OCI-LY3 (cell line): ENCODE results near the gene HHAT.

Experiments
- H2AFZ ChIP-seq: fragments of 200-600, 300-600 bp; shearing (Covaris generic); 2 replicates; pipeline ENCODE4 v1.6.0; 2014; ENCODE audit warnings: antibody characterized with exemption, low read depth, low read length
- H3K27ac ChIP-seq: fragments of 200-600, 300-600 bp; sonication (generic); 2 replicates; pipeline ENCODE4 v1.5.1; 2014; ENCODE audit warnings: mild to moderate bottlenecking, low read length, moderate library complexity, mixed read lengths
- H3K27me3 ChIP-seq: fragments of 200-600, 300-600 bp; sonication (generic); 2 replicates; pipeline ENCODE4 v1.6.1; 2014; ENCODE audit warnings: low read depth, low read length, mixed read lengths
- H3K36me3 ChIP-seq: fragments of 200-600, 300-600 bp; sonication (generic); replicated peaks from 2 replicates; pipeline ENCODE3; 2014; ENCODE audit warnings: low read depth, low read length, mixed read lengths
- H3K4me1 ChIP-seq: fragments of 300-600, 200-600 bp; sonication (generic); 2 replicates; pipeline ENCODE4 v1.6.1; 2014; ENCODE audit warnings: low read length, mixed read lengths
- H3K4me2 ChIP-seq: fragments of 200-600, 300-600 bp; sonication (generic); 2 replicates; pipeline ENCODE4 v1.6.1; 2014; ENCODE audit warnings: low read length, mixed read lengths
- H3K4me3 ChIP-seq: fragments of 300-600, 200-600 bp; sonication (generic); 2 replicates; pipeline ENCODE4 v1.5.1; 2014; ENCODE audit warnings: antibody characterized with exemption, mild to moderate bottlenecking, low read length, moderate library complexity
- H3K79me2 ChIP-seq: fragments of 300-600, 200-600 bp; shearing (Covaris generic); 2 replicates; pipeline ENCODE4 v1.6.1; 2014; ENCODE audit warnings: mild to moderate bottlenecking, low read length, mixed read lengths
- H3K9ac ChIP-seq: fragments of 300-600, 200-600 bp; shearing (Covaris generic); 2 replicates; pipeline ENCODE4 v1.6.0; 2014; ENCODE audit warnings: mild to moderate bottlenecking, low read length, moderate library complexity
- H3K9me3 ChIP-seq: fragments of 200-600, 300-600 bp; shearing (Covaris generic); 2 replicates; pipeline ENCODE4 v1.6.1; 2014; ENCODE audit warnings: low read length, mixed read lengths; ENCODE audit not compliant: insufficient read depth
- H4K20me1 ChIP-seq: fragments of 200-600, 300-600 bp; sonication (generic); 2 replicates; pipeline ENCODE4 v1.6.1; 2016; ENCODE audit warnings: low read length, mixed read lengths; ENCODE audit not compliant: insufficient read depth
- EZH2phosphoT487 ChIP-seq: fragments of 200-600 bp; shearing (Covaris generic); IDR thresholded peaks from 2 replicates; pipeline ENCODE4 v1.6.1; 2018; ENCODE audit warnings: antibody characterized with exemption, mixed run types, low read depth
- TF ChIP-seq, protein P1 (sequence below): fragments of 200-600, 300-600 bp; sonication (generic); IDR thresholded peaks from 2 replicates; pipeline ENCODE4 v1.5.1; 2014; ENCODE audit warnings: antibody characterized with exemption, low read length, low read depth

The HHAT gene

DNA sequence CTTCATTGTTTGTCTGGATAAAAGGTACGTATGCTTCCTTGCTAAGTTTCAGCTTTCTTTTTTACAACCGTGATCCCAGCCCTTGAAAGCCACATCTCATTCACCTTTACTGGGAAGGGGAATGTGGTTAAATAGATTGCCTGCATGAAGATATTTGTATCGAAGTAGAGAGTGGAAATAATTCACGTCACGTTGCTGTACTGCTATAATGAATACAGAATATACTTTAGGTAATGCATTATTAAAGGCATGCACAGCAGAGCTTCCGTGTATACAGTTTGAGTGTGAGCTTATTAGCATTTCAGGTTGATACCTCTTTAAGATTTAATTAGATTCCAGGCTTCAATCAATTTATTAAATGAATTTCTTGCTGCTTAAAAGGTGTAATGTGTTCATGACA lies 153.8 kb downstream of the HHAT start:
- no peaks in the 10 kb centered on the region for H3K9me3 ChIP-seq
- no peaks in the 10 kb centered on the region for H3K36me3 ChIP-seq
- H3K4me3 ChIP-seq: no peak overlapping the region
- no peaks in the 10 kb centered on the region for H3K79me2 ChIP-seq
- TF ChIP-seq, protein P1, sequence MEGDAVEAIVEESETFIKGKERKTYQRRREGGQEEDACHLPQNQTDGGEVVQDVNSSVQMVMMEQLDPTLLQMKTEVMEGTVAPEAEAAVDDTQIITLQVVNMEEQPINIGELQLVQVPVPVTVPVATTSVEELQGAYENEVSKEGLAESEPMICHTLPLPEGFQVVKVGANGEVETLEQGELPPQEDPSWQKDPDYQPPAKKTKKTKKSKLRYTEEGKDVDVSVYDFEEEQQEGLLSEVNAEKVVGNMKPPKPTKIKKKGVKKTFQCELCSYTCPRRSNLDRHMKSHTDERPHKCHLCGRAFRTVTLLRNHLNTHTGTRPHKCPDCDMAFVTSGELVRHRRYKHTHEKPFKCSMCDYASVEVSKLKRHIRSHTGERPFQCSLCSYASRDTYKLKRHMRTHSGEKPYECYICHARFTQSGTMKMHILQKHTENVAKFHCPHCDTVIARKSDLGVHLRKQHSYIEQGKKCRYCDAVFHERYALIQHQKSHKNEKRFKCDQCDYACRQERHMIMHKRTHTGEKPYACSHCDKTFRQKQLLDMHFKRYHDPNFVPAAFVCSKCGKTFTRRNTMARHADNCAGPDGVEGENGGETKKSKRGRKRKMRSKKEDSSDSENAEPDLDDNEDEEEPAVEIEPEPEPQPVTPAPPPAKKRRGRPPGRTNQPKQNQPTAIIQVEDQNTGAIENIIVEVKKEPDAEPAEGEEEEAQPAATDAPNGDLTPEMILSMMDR: no peak
- no peak for TF ChIP-seq EZH2phosphoT487
- 0 out of 2 replicates have a peak, but pooled peaks cover 12% of the 10 kb centered on the region for H3K27me3 ChIP-seq
- H3K27ac ChIP-seq: no peak overlapping the region
- no peak overlapping the region for H3K4me2 ChIP-seq
- H3K9ac ChIP-seq: no peak overlapping the region
- H4K20me1 ChIP-seq: no peaks in the 10 kb centered on the region
- no peaks in the 10 kb centered on the region for H3K4me1 ChIP-seq
- H2AFZ ChIP-seq: no peak overlapping the region

GRCh38 chr1:210482945-210483617 lies 154.4 kb downstream of the HHAT start:
- TF ChIP-seq, protein P1: no peak
- no peak for TF ChIP-seq EZH2phosphoT487
- Histone ChIP-seq H3K4me1 (no peaks in the 10 kb centered on the region), H3K27ac (no peak overlapping the region), H3K36me3 (no peaks in the 10 kb centered on the region), H2AFZ (no peak overlapping the region), H4K20me1 (no peaks in the 10 kb centered on the region), H3K9ac (no peak overlapping the region), H3K9me3 (no peaks in the 10 kb centered on the region), H3K79me2 (no peaks in the 10 kb centered on the region), H3K4me2 (no peak overlapping the region), H3K27me3 (0 out of 2 replicates have a peak, but pooled peaks cover 18% of the 10 kb centered on the region), H3K4me3 (no peak overlapping the region)

GRCh38 chr1:210483821-210484220 lies 155.1 kb downstream of the HHAT start:
- Histone ChIP-seq H3K4me3 (no peak overlapping the region), H2AFZ (no peak overlapping the region), H4K20me1 (no peaks in the 10 kb centered on the region), H3K79me2 (no peaks in the 10 kb centered on the region), H3K36me3 (no peaks in the 10 kb centered on the region), H3K4me1 (no peaks in the 10 kb centered on the region), H3K4me2 (no peak overlapping the region), H3K9me3 (no peaks in the 10 kb centered on the region), H3K9ac (no peak overlapping the region), H3K27me3 (0 out of 2 replicates have a peak, but pooled peaks cover 21% of the 10 kb centered on the region), H3K27ac (no peak overlapping the region)
- TF ChIP-seq, protein P1: no peak
- no peak for TF ChIP-seq EZH2phosphoT487

DNA sequence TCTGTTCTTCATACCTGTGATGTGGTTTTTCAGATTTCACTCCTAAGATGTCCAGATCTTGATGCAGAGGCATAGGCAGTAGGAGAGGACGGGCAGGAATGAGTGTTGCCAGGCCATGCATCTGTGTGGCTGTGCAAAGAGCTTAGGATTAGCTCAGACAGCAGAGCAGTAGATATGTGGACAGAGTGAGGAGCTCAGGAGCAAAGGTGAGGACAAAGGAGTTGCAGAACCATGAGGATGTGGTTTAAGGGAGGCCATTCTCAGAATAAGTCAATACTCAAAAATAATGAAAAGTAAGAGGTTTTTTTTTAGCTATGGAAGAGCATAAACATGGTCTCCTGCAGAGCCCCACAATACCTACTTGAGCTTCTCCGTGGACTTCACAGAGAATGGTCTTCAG lies 158.3 kb downstream of the HHAT start:
- H3K27me3 ChIP-seq: peaks cover 21% of the 10 kb centered on the region; the same call in 1 of the 2 replicates
- no peaks in the 10 kb centered on the region for H3K36me3 ChIP-seq
- no peak for TF ChIP-seq EZH2phosphoT487
- TF ChIP-seq, protein P1: no peak
- no peak overlapping the region for H3K4me3 ChIP-seq
- no peaks in the 10 kb centered on the region for H3K9me3 ChIP-seq
- no peak overlapping the region for H3K27ac ChIP-seq
- H2AFZ ChIP-seq: no peak overlapping the region
- H3K9ac ChIP-seq: no peak overlapping the region
- no peaks in the 10 kb centered on the region for H3K79me2 ChIP-seq
- no peaks in the 10 kb centered on the region for H4K20me1 ChIP-seq
- H3K4me2 ChIP-seq: no peak overlapping the region
- no peaks in the 10 kb centered on the region for H3K4me1 ChIP-seq
